GM12892 (cell line): ENCODE measurements around the gene LYVE1. TPM values are rescaled to one million over a fixed set of nuclear protein-coding genes. Genes with fewer than 3 reads are reported as not detected.

Source experiments
- DNase-seq: peaks from one replicate; pipeline ENCODE4 v3.0.0; 2011; ENCODE audit not compliant: insufficient read length
- FAIRE-seq: peaks from 2 replicates; lab custom pipeline; 2011; peaks lifted over from hg19 to GRCh38; lab: Jason Lieb, UNC
- POLR2A ChIP-seq: IDR thresholded peaks from 2 replicates; pipeline ENCODE4 v1.6.1; 2011; ENCODE audit warnings: low read depth, low read length, control low read depth
- POLR2AphosphoS5 ChIP-seq: IDR thresholded peaks from 2 replicates; pipeline ENCODE4 v1.6.1; 2011; ENCODE audit warnings: low read depth, low read length, control low read depth
- TAF1 ChIP-seq: IDR thresholded peaks from 2 replicates; pipeline ENCODE4 v1.6.1; 2011; ENCODE audit warnings: low read depth, mild to moderate bottlenecking, control low read depth, low read length, borderline replicate concordance
- polyA plus RNA-seq: library from polyadenylated mRNA; unstranded; fragments of >200 nt; gene quantifications from one replicate; pipeline ENCODE4 v1.2.1, GENCODE V29; 2012; ENCODE audit warnings: missing spikeins, inconsistent platforms; ENCODE audit not compliant: missing spikeins

LYVE1 gene
- polyA plus RNA-seq, result not detected

GRCh38 chr11:10568486-10568941, at the start of gene LYVE1:
LYVE1 (minus strand) TSS chr11:10568665; CDS start chr11:10568532, 133 bp downstream.
- FAIRE-seq (no peak), DNase-seq (no peak)
- no peak for TF ChIP-seq TAF1
- no peak for TF ChIP-seq POLR2AphosphoS5
- no peak for TF ChIP-seq POLR2A

- FAIRE-seq (peak; percentile 27), DNase-seq (no peak)
- no peak for TF ChIP-seq TAF1
- no peak for TF ChIP-seq POLR2A
- TF ChIP-seq POLR2AphosphoS5, result no peak
Observed at GRCh38 chr11:10617551-10617950, 49.1 kb upstream of the LYVE1 start.

- DNase-seq (no peak), FAIRE-seq (no peak)
- TF ChIP-seq TAF1 (no peak), POLR2A (no peak), POLR2AphosphoS5 (no peak)
Observed at GRCh38 chr11:10611979-10612862, 43.8 kb upstream of the LYVE1 start.

GRCh38 chr11:10609636-10610035, 41.2 kb upstream of the LYVE1 start:
- no peak for TF ChIP-seq TAF1
- TF ChIP-seq POLR2AphosphoS5, result no peak
- no peak for TF ChIP-seq POLR2A
- DNase-seq (no peak), FAIRE-seq (no peak)

GRCh38 chr11:10608584-10608983, 40.1 kb upstream of the LYVE1 start:
- TF ChIP-seq POLR2AphosphoS5, result no peak
- no peak for TF ChIP-seq TAF1
- TF ChIP-seq POLR2A, result no peak
- DNase-seq (no peak), FAIRE-seq (no peak)

GRCh38 chr11:10607462-10608132, 39.1 kb upstream of the LYVE1 start:
- DNase-seq (no peak), FAIRE-seq (no peak)
- TF ChIP-seq POLR2AphosphoS5 (no peak), TAF1 (no peak), POLR2A (no peak)

- peak; percentile 89 for FAIRE-seq
- TF ChIP-seq POLR2A (no peak), POLR2AphosphoS5 (no peak), TAF1 (no peak)
- DNase-seq, result no peak
Observed at GRCh38 chr11:10606536-10607208, 38.2 kb upstream of the LYVE1 start.

GRCh38 chr11:10605941-10606381, 37.5 kb upstream of the LYVE1 start:
- TF ChIP-seq POLR2A (no peak), TAF1 (no peak), POLR2AphosphoS5 (no peak)
- peak; percentile 73 for FAIRE-seq

GRCh38 chr11:10604798-10605197, 36.3 kb upstream of the LYVE1 start:
- no peak for FAIRE-seq

More at GRCh38 chr11:10605941-10606381, 37.5 kb upstream of the LYVE1 start:
- DNase-seq, result no peak

GRCh38 chr11:10604340-10604748, 35.9 kb upstream of the LYVE1 start:
- FAIRE-seq (no peak), DNase-seq (no peak)
- TF ChIP-seq TAF1, result no peak

More at GRCh38 chr11:10604798-10605197, 36.3 kb upstream of the LYVE1 start:
- DNase-seq, result no peak
- TF ChIP-seq TAF1 (no peak), POLR2AphosphoS5 (no peak), POLR2A (no peak)
